Keratinocyte (primary cell): ENCODE results near the gene CD59. TPM values are rescaled to one million over a fixed set of nuclear protein-coding genes. Genes with fewer than 3 reads are reported as not detected.

Experiments used
- DNase-seq: peaks from one replicate; pipeline ENCODE4 v3.0.0-alpha.2; 2011; ENCODE audit warnings: low read depth, missing footprints, low spot score
- FAIRE-seq: peaks from 2 replicates; lab custom pipeline; 2011; peaks lifted over from hg19 to GRCh38; lab: Jason Lieb, UNC
- H2AFZ ChIP-seq: 2 replicates; pipeline ENCODE4 v1.6.0; 2012; ENCODE audit warnings: low read length, control low read depth, inconsistent platforms; ENCODE audit not compliant: control insufficient read depth
- H3K27ac ChIP-seq: 2 replicates; pipeline ENCODE4 v1.5.1; 2011; ENCODE audit warnings: low read length; ENCODE audit not compliant: control insufficient read depth, insufficient read depth
- H3K27me3 ChIP-seq: 3 replicates; pipeline ENCODE4 v1.6.0; 2011; ENCODE audit warnings: low read length; ENCODE audit not compliant: control insufficient read depth, insufficient read depth; ENCODE audit errors: extremely low read depth
- H3K36me3 ChIP-seq, 2 experiments: 2 replicates in 1 of 2; 3 replicates in 1 of 2; pipeline ENCODE4 v1.5.1; 2011; ENCODE audit warnings: low read length in 2 of 2, mild to moderate bottlenecking in 1 of 2; ENCODE audit not compliant: control insufficient read depth in 2 of 2, insufficient read depth in 2 of 2; ENCODE audit errors: extremely low read depth in 1 of 2
- H3K4me1 ChIP-seq: 3 replicates; pipeline ENCODE4 v1.5.1; 2011; ENCODE audit warnings: low read length; ENCODE audit not compliant: control insufficient read depth, insufficient read depth; ENCODE audit errors: extremely low read depth
- H3K4me2 ChIP-seq: 3 replicates; pipeline ENCODE4 v1.6.0; 2011; ENCODE audit warnings: low read depth, low read length; ENCODE audit not compliant: control insufficient read depth, insufficient read depth; ENCODE audit errors: extremely low read depth
- H3K4me3 ChIP-seq, 3 experiments: fragments of 200-600 bp in 1 of 3; sonication (generic) in 1 of 3; 2 replicates in 2 of 3; 3 replicates in 1 of 3; pipeline ENCODE4 v1.5.1; 2011 to 2016; ENCODE audit warnings: low read length in 3 of 3, mild to moderate bottlenecking in 3 of 3, control low read depth in 2 of 3, inconsistent platforms in 1 of 3, low read depth in 1 of 3, mixed read lengths in 1 of 3, mixed run types in 1 of 3, moderate library complexity in 1 of 3; ENCODE audit not compliant: control insufficient read depth in 2 of 3, insufficient read depth in 2 of 3; ENCODE audit errors: extremely low read depth in 1 of 3
- H3K79me2 ChIP-seq: 2 replicates; pipeline ENCODE4 v1.6.0; 2012; ENCODE audit warnings: low read length; ENCODE audit not compliant: control insufficient read depth, insufficient read depth
- H3K9ac ChIP-seq: 3 replicates; pipeline ENCODE4 v1.6.0; 2011; ENCODE audit warnings: low read length; ENCODE audit not compliant: control insufficient read depth, insufficient read depth; ENCODE audit errors: extremely low read depth
- H3K9me1 ChIP-seq: 3 replicates; pipeline ENCODE4 v1.6.0; 2011; ENCODE audit warnings: low read length; ENCODE audit not compliant: control insufficient read depth, insufficient read depth; ENCODE audit errors: extremely low read depth
- H3K9me3 ChIP-seq: 2 replicates; pipeline ENCODE4 v1.5.1; 2012; ENCODE audit warnings: low read depth, low read length; ENCODE audit not compliant: control insufficient read depth
- H4K20me1 ChIP-seq: 3 replicates; pipeline ENCODE4 v1.6.0; 2011; ENCODE audit warnings: low read length; ENCODE audit not compliant: control insufficient read depth, insufficient read depth; ENCODE audit errors: extremely low read depth
- CTCF ChIP-seq, 3 experiments: IDR thresholded peaks in 1 of 3; conservative IDR thresholded peaks in 1 of 3; optimal IDR thresholded peaks in 1 of 3; 2 replicates in 2 of 3; 3 replicates in 1 of 3; pipeline versions ENCODE3 to v1.5.1; 2011; ENCODE audit warnings: low read length in 3 of 3, mild to moderate bottlenecking in 3 of 3, moderate library complexity in 2 of 3, control low read depth in 1 of 3, inconsistent platforms in 1 of 3; ENCODE audit not compliant: insufficient read depth in 2 of 3; ENCODE audit errors: extremely low read depth in 1 of 3
- EZH2 ChIP-seq: IDR thresholded peaks from one replicate; pipeline ENCODE4 v1.6.1; 2012; ENCODE audit warnings: inconsistent platforms, mild to moderate bottlenecking, low read length, moderate library complexity
- dilution Hi-C: fragments of 300-500 bp; cut with MboI; formaldehyde crosslinking; loops from one replicate; pipeline ENCODE4 v1.7.0; 2020; ENCODE audit warnings: low sequenced_read_pairs; ENCODE audit not compliant: extremely low pct_ligation_motif_present
- polyA plus RNA-seq, 5 experiments: library from polyadenylated mRNA; depleted of rRNA in 3 of 5; stranded (reverse) in 3 of 5; stranded (forward) in 1 of 5; unstranded in 1 of 5; fragments of >200 nt; gene quantifications; 1 replicate in 1 of 5; 2 replicates in 3 of 5; 3 replicates in 1 of 5; pipeline versions ENCODE4 v1.2.1 to v1.2.3, GENCODE V29; 2011 to 2012; ENCODE audit warnings: missing spikeins in 2 of 5, low read depth in 1 of 5, low replicate concordance in 1 of 5

The CD59 gene
- polyA plus RNA-seq, 1 donor (not counting 4 experiments of a cell fraction or from before 2014, with no cell fraction given), result 1,349 TPM

GRCh38 chr11:33772870-33773269 is 36.6 kb upstream of the CD59 start:
- H3K9ac ChIP-seq, result no peak overlapping the region
- no peaks in the 10 kb centered on the region for H3K9me3 ChIP-seq
- peak overlapping the region in 1 of 3 experiments; percentile 86 for H3K4me3 ChIP-seq
- no peak overlapping the region for H2AFZ ChIP-seq
- peak overlapping the region; percentile 96 for H3K4me2 ChIP-seq
- peaks cover 2% of the 10 kb centered on the region for H3K9me1 ChIP-seq
- no peaks in the 10 kb centered on the region for H4K20me1 ChIP-seq
- H3K27me3 ChIP-seq, result no peaks in the 10 kb centered on the region
- H3K79me2 ChIP-seq, result peaks cover 31% of the 10 kb centered on the region
- H3K27ac ChIP-seq, result no peak overlapping the region
- H3K36me3 ChIP-seq, result peaks cover 5% of the 10 kb centered on the region in 2 experiments
- DNase-seq, result no peak
- FAIRE-seq, result no peak
- no peak for TF ChIP-seq CTCF (optimal IDR thresholded peaks at IDR 0.05 in 1 of 3, IDR thresholded peaks at IDR 0.05 in 1 of 3, conservative IDR thresholded peaks at IDR 0.05 in 1 of 3; ENCODE audit: extremely low read depth in 1 of 3, insufficient read depth in 2 of 3, low read length in 3 of 3)
- TF ChIP-seq EZH2, result no peak
- dilution Hi-C loops, result no loop called here
- H3K4me1 ChIP-seq, result peaks cover 48% of the 10 kb centered on the region

DNA sequence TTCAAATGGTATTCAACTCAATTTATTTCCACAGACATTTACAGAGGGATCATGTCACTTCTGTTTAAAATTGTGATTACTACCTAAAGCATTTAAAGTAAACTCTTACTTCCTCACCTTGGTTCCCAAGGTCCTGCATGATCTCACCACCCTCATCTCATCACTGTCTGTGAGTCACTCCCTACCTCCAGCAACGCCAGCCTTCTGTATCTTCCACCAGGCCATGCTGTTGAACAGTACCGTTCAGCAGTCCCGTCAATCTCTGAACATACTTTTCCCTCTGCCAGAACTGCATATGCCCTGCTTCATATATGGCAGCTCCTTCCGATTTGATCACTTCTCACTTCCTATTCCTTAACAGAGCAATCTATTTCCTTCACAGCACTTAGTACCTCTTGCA is 36.1 kb upstream of the CD59 start:
- DNase-seq (peak; percentile 49), FAIRE-seq (peak; percentile 93)
- Histone ChIP-seq H3K9me3 (no peaks in the 10 kb centered on the region), H3K9me1 (peaks cover 2% of the 10 kb centered on the region), H3K79me2 (peaks cover 31% of the 10 kb centered on the region), H3K27me3 (no peaks in the 10 kb centered on the region), H3K4me1 (peaks cover 48% of the 10 kb centered on the region), H2AFZ (no peak overlapping the region), H3K4me3 (no peak overlapping the region), H3K4me2 (peak overlapping the region; percentile 96), H3K27ac (peak overlapping the region; percentile 10), H3K9ac (no peak overlapping the region), H3K36me3 (peaks cover 5% of the 10 kb centered on the region in 2 experiments), H4K20me1 (no peaks in the 10 kb centered on the region)
- TF ChIP-seq CTCF (optimal IDR thresholded peaks at IDR 0.05 in 1 of 3, IDR thresholded peaks at IDR 0.05 in 1 of 3, conservative IDR thresholded peaks at IDR 0.05 in 1 of 3; ENCODE audit: extremely low read depth in 1 of 3, insufficient read depth in 2 of 3, low read length in 3 of 3) (peak in 1 of 3 experiments; percentile 13), EZH2 (no peak)
- dilution Hi-C loops, result no loop called here
